Ectodermal cell (in vitro differentiated cells): Measurements from ENCODE around the gene FGD4.
A peak's percentile ranks its signal among the peaks of the same experiment; 100 is the strongest.
"Not testable (repeated sequence)": the region's sequence is repeated elsewhere in the genome, so short reads cannot be mapped to it uniquely, and the experiment has no call there.

ENCODE experiments used
- H3K27ac ChIP-seq: 2 replicates; pipeline ENCODE4 v1.7.0; 2013; ENCODE audit warnings: mild to moderate bottlenecking, low read depth, low read length; ENCODE audit not compliant: insufficient read depth, poor library complexity, severe bottlenecking
- H3K27me3 ChIP-seq: 2 replicates; pipeline ENCODE4 v1.7.0; 2013; ENCODE audit warnings: mild to moderate bottlenecking, low read length; ENCODE audit not compliant: insufficient read depth, control insufficient read depth, poor library complexity, severe bottlenecking
- H3K36me3 ChIP-seq: one replicate; pipeline ENCODE4 v1.7.0; 2013; ENCODE audit warnings: low read length; ENCODE audit not compliant: control insufficient read depth, insufficient read depth
- H3K4me1 ChIP-seq: one replicate; pipeline ENCODE4 v1.7.0; 2013; ENCODE audit warnings: low read length; ENCODE audit not compliant: control insufficient read depth, insufficient read depth
- H3K4me3 ChIP-seq: 2 replicates; pipeline ENCODE4 v1.7.0; 2013; ENCODE audit warnings: low read depth, low read length, control low read depth; ENCODE audit not compliant: insufficient read depth
- H3K9me3 ChIP-seq: 2 replicates; pipeline ENCODE4 v1.7.0; 2013; ENCODE audit warnings: mild to moderate bottlenecking, low read length, moderate library complexity; ENCODE audit not compliant: control insufficient read depth
- WGBS, 2 experiments: methylation state at CpG; one replicate each; pipeline ENCODE4 v1.1.7; 2013; ENCODE audit warnings: missing lambda C conversion rate in 2 of 2; 5-methylcytosine and 5-hydroxymethylcytosine counted together

The FGD4 gene

DNA sequence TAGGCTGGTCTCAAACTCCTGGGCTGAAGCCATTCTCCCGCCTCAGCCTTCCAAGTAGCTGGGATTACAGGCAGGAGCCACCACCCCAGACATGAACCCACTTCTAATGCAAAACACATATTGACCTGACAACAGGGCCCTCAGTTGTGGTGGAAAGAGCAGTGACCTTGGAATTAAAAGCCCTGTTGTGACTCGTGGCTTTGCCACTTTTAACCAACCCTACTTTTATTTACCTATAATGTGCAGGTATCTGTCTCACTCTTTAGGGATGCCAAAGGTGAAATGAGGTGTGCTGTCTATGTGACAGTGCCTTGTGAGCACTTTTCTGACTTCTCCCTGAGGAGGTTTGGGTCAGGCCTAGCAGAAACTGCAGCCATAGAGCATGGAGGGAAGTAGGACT is 146.9 kb downstream of the FGD4 start:
- Histone ChIP-seq H3K27me3 (no peaks in the 10 kb centered on the region), H3K36me3 (no peaks in the 10 kb centered on the region), H3K4me1 (peaks cover 12% of the 10 kb centered on the region), H3K4me3 (no peak overlapping the region), H3K9me3 (no peaks in the 10 kb centered on the region), H3K27ac (no peak overlapping the region)
- 78 to 79% methylated on average over 2 of the region's 2 CpGs for WGBS, 2 experiments

GRCh38 chr12:32548691-32549281 is 149.4 kb downstream of the FGD4 start:
- H3K9me3 ChIP-seq, result no peaks in the 10 kb centered on the region
- 89 to 91% methylated on average over 6 of the region's 6 CpGs for WGBS, 2 experiments
- peaks cover 12% of the 10 kb centered on the region for H3K4me1 ChIP-seq
- H3K36me3 ChIP-seq, result no peaks in the 10 kb centered on the region
- H3K27me3 ChIP-seq, result no peaks in the 10 kb centered on the region
- no peak overlapping the region for H3K4me3 ChIP-seq
- H3K27ac ChIP-seq, result no peak overlapping the region

- no peak overlapping the region for H3K4me3 ChIP-seq
- peak overlapping the region; percentile 5 for H3K27ac ChIP-seq
Observed at GRCh38 chr12:32549675-32550079, 150.3 kb downstream of the FGD4 start.

DNA sequence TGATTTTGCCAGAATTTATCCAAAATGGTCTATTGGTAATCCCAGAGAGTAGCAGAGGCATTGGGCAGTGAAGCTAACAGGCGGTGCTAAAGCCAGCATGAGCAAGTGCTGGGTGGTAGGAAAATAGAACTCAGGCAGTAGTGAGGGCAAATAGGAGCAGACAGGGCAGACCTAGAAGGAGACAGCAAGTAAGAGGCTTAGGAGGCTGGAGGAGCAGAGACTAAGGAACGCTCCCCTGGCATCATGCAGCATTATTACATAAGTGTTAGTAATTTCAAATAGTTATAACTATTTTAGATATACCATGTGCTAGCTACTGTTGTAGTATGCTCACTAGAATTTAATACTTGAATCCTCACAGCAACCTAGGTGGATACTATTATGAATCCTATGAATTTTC is 151.7 kb downstream of the FGD4 start:
- Histone ChIP-seq H3K27me3 (no peaks in the 10 kb centered on the region), H3K36me3 (no peaks in the 10 kb centered on the region), H3K4me1 (peaks cover 12% of the 10 kb centered on the region), H3K4me3 (no peak overlapping the region), H3K27ac (no peak overlapping the region), H3K9me3 (no peaks in the 10 kb centered on the region)
- 92 to 97% methylated on average over 1 to 2 of the region's 2 CpGs for WGBS, 2 experiments

More at GRCh38 chr12:32549675-32550079, 150.3 kb downstream of the FGD4 start:
- Histone ChIP-seq H3K9me3 (no peaks in the 10 kb centered on the region), H3K36me3 (no peaks in the 10 kb centered on the region), H3K27me3 (no peaks in the 10 kb centered on the region), H3K4me1 (peaks cover 12% of the 10 kb centered on the region)
- WGBS, 2 experiments, result 68 to 73% methylated on average over 8 of the region's 8 CpGs

DNA sequence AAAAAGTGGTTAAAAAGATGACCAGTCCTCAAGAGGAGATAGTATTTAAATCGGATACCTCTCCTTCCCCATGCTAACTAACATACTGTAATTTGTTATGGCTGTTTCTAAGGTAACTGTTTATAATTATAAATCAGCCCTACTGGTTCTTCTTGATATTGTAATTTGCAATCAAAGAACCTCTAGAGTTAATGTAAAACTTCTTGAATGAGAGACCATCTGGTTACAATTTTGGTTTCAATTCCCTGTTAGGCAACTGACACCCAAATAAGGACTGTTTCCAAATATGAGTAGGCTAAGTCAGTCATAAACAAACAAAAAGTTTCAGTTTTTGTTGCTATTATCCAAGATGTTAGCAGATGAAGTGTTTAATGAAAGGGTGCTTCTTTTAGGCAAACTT is 159.5 kb downstream of the FGD4 start:
- H3K4me3 ChIP-seq, result no peak overlapping the region
- no peaks in the 10 kb centered on the region for H3K27me3 ChIP-seq
- H3K4me1 ChIP-seq, result peaks cover 3% of the 10 kb centered on the region
- peaks cover under 1% of the 10 kb centered on the region for H3K36me3 ChIP-seq
- WGBS, 2 experiments, result no CpG with 5 or more reads among the region's 1 CpG
- H3K27ac ChIP-seq, result no peak overlapping the region
- H3K9me3 ChIP-seq, result no peaks in the 10 kb centered on the region

- no peak overlapping the region for H3K4me3 ChIP-seq
- H3K27me3 ChIP-seq, result no peaks in the 10 kb centered on the region
- H3K4me1 ChIP-seq, result peaks cover 3% of the 10 kb centered on the region
- WGBS, 2 experiments, result 96% methylated on average over 2 to 3 of the region's 3 CpGs
- no peaks in the 10 kb centered on the region for H3K9me3 ChIP-seq
- H3K36me3 ChIP-seq, result peaks cover 6% of the 10 kb centered on the region
- H3K27ac ChIP-seq, result no peak overlapping the region
Observed at GRCh38 chr12:32559434-32559833, 160.1 kb downstream of the FGD4 start.

- Histone ChIP-seq H3K4me3 (no peak overlapping the region), H3K27me3 (no peaks in the 10 kb centered on the region), H3K9me3 (no peaks in the 10 kb centered on the region), H3K4me1 (peaks cover 3% of the 10 kb centered on the region), H3K36me3 (peaks cover 8% of the 10 kb centered on the region), H3K27ac (no peak overlapping the region)
- WGBS, 2 experiments, result 90 to 94% methylated on average over 4 of the region's 4 CpGs
Observed at GRCh38 chr12:32560520-32560919, 161.2 kb downstream of the FGD4 start.

DNA sequence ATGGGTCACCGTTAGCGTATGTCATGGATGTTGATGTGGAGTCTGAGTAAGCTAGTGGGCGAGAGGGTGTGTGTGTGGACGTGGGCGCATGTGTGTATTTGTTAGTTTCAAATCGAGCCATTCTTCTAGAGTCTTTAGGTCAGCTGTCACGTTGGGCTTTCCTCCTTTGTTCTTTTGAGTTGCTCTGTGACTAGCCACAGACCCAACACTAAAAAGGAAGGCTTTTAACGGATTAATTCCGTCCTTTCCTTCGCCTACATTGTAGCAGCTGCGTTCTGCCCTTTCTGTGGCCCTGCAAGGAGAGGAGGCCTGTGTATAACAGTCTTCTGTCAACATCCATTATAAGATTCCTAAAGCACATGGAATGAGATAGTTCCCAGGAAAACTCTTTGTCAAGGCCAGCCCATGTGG is 162.6 kb downstream of the FGD4 start:
- Histone ChIP-seq H3K9me3 (no peaks in the 10 kb centered on the region), H3K36me3 (peaks cover 8% of the 10 kb centered on the region), H3K4me3 (no peak overlapping the region), H3K27me3 (no peaks in the 10 kb centered on the region), H3K27ac (peak overlapping the region; percentile 96), H3K4me1 (peaks cover 3% of the 10 kb centered on the region)
- 36 to 47% methylated on average over 11 of the region's 11 CpGs for WGBS, 2 experiments

GRCh38 chr12:32562413-32562812 is 163.1 kb downstream of the FGD4 start:
- H3K9me3 ChIP-seq, H3K36me3 ChIP-seq, H3K27me3 ChIP-seq, H3K4me1 ChIP-seq, H3K4me3 ChIP-seq: not testable (repeated sequence)
- WGBS, 2 experiments, result 19% methylated on average over 3 of the region's 6 CpGs; no CpG with 5 or more reads in 1 of the 2 experiments
- H3K27ac ChIP-seq, result peak overlapping the region; percentile 96

DNA sequence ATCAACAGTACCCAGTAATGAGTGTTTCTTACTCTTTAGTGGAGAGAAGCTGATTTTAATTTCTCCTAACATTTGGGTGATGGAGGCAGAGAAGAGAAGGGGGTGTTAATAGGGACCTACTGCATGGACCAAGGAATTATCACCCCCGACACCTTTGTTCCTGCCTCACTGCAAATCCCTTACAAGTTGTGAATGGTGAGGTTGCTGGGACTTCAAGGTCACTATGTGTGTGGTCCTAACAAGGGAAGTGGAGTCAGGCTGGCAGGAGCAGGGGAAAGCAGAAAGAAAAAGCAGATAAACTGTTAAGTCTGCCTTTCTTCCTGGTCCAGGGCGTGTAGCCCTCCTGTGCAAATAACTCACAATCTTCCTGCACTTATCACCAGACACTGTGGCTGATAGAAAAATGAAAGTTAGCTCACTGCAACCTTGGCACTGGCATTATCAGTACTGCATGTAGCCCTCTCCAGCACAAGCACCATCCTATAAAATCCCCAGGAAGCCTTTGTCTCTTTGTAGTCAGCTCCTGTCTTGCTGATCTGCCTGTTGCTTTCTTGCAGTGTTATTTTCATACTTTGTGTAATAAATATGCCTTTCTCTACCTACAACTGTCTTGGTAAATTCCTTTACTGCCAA is 167.4 kb downstream of the FGD4 start:
- Histone ChIP-seq H3K36me3 (peaks cover 8% of the 10 kb centered on the region), H3K4me3 (no peak overlapping the region), H3K4me1 (peaks cover 12% of the 10 kb centered on the region), H3K27ac (no peak overlapping the region), H3K9me3 (no peaks in the 10 kb centered on the region), H3K27me3 (no peaks in the 10 kb centered on the region)
- WGBS, 2 experiments, result 59 to 75% methylated on average over 2 of the region's 2 CpGs
